ENCODE data around the gene ARHGEF19.

GRCh38 chr1:16162163-16162822, 50.2 kb downstream of the ARHGEF19 start:
- TF ChIP-seq EZH2 (IDR thresholded peaks at IDR 0.05; ENCODE audit: low read depth), result no peak
- TF ChIP-seq, protein P1, sequence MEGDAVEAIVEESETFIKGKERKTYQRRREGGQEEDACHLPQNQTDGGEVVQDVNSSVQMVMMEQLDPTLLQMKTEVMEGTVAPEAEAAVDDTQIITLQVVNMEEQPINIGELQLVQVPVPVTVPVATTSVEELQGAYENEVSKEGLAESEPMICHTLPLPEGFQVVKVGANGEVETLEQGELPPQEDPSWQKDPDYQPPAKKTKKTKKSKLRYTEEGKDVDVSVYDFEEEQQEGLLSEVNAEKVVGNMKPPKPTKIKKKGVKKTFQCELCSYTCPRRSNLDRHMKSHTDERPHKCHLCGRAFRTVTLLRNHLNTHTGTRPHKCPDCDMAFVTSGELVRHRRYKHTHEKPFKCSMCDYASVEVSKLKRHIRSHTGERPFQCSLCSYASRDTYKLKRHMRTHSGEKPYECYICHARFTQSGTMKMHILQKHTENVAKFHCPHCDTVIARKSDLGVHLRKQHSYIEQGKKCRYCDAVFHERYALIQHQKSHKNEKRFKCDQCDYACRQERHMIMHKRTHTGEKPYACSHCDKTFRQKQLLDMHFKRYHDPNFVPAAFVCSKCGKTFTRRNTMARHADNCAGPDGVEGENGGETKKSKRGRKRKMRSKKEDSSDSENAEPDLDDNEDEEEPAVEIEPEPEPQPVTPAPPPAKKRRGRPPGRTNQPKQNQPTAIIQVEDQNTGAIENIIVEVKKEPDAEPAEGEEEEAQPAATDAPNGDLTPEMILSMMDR (conservative IDR thresholded peaks at IDR 0.05), result no peak
